ENCODE results near the gene FAM177B.

- no peak for TF ChIP-seq BHLHE40 (IDR thresholded peaks at IDR 0.05; ENCODE audit: borderline replicate concordance)
- TF ChIP-seq TARDBP (IDR thresholded peaks at IDR 0.05), result no peak
- no peak for TF ChIP-seq FOXA1 (IDR thresholded peaks at IDR 0.05)
- no peak for TF ChIP-seq ZNF384 (IDR thresholded peaks at IDR 0.05)
- TF ChIP-seq SP1 (IDR thresholded peaks at IDR 0.05), result no peak
- no peak for TF ChIP-seq ELF4 (IDR thresholded peaks at IDR 0.05)
- no peak for TF ChIP-seq FOXM1 (IDR thresholded peaks at IDR 0.05; ENCODE audit: borderline replicate concordance)
- TF ChIP-seq SUZ12 (IDR thresholded peaks at IDR 0.05), result no peak
- TF ChIP-seq PKNOX1 (IDR thresholded peaks at IDR 0.05), result no peak
- no peak for TF ChIP-seq NFRKB (IDR thresholded peaks at IDR 0.05)
- no peak for TF ChIP-seq ARNT (IDR thresholded peaks at IDR 0.05)
These were observed 54.2 kb downstream of the FAM177B start for GRCh38 chr1:222791006-222791710.

All from HEK293T (cell line).